Endothelial cell (in vitro differentiated cells): ENCODE measurements around the gene OR2F2. TPM values are rescaled to one million over a fixed set of nuclear protein-coding genes. Genes with fewer than 3 reads are reported as not detected.

ENCODE experiments used
- DNase-seq: peaks from one replicate; pipeline ENCODE4 v3.0.0; 2021; ENCODE audit warnings: low spot score
- H3K27ac Mint-ChIP-seq: one replicate; pipeline ENCODE4 v1.8.0; 2021; ENCODE audit warnings: mixed read lengths, inconsistent platforms; ENCODE audit not compliant: unreplicated experiment
- H3K27me3 Mint-ChIP-seq: one replicate; pipeline ENCODE4 v1.8.0; 2021; ENCODE audit warnings: mild to moderate bottlenecking, moderate library complexity, mixed read lengths, inconsistent platforms; ENCODE audit not compliant: unreplicated experiment
- H3K36me3 Mint-ChIP-seq: one replicate; pipeline ENCODE4 v1.8.0; 2021; ENCODE audit warnings: mild to moderate bottlenecking, low read depth, mixed read lengths, inconsistent platforms; ENCODE audit not compliant: unreplicated experiment
- H3K4me1 Mint-ChIP-seq: one replicate; pipeline ENCODE4 v1.8.0; 2021; ENCODE audit warnings: mild to moderate bottlenecking, mixed read lengths, inconsistent platforms; ENCODE audit not compliant: unreplicated experiment
- H3K4me3 Mint-ChIP-seq: one replicate; pipeline ENCODE4 v1.8.0; 2021; ENCODE audit warnings: mild to moderate bottlenecking, mixed read lengths, inconsistent platforms; ENCODE audit not compliant: unreplicated experiment
- H3K9me3 Mint-ChIP-seq: one replicate; pipeline ENCODE4 v1.8.0; 2021; ENCODE audit warnings: mixed read lengths, inconsistent platforms; ENCODE audit not compliant: unreplicated experiment
- total RNA-seq: library from RNA; stranded (reverse); fragmentation: NEBNext Ultra II Directional; extraction: Animal tissue kit (Norgen Biotek cat#: 25700); gene quantifications from one replicate; pipeline ENCODE4 v1.2.1, GENCODE V29; 2021; ENCODE audit not compliant: unreplicated experiment
- TF ChIP-seq, protein P1 (sequence below): fragments of 200-600 bp; sonication (generic); IDR thresholded peaks from one replicate; pipeline ENCODE4 v1.5.0; 2021; ENCODE audit warnings: antibody characterized with exemption; ENCODE audit not compliant: unreplicated experiment

OR2F2 gene
- total RNA-seq, 1 donor from 2014 or later, result not detected

DNA sequence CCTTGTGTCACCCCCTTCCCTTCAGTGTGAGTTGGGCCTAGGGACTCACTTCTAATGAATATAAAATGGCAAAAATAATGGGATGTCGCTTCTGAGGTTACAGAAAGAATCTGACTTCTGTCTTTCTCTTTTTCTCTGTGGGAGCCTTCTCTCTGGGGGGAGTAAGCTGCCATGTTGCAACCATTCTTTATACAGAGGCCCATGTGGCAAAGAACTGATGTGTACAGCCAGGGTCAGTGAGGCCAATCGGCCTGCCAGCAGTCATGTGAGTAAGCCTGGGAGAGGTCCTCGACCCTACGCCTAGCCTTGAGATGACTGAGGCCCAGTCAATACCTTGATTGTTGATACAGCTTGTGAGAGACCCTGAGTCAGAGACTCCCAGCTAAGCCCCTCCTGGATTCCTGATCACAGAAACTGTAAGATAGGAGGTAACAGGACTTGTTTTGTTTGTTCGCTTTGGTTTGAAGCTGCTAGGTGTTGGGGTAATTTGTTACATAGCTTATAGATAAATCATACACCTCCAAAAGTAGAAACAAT lies 34.7 kb upstream of the OR2F2 start:
- TF ChIP-seq, protein P1, sequence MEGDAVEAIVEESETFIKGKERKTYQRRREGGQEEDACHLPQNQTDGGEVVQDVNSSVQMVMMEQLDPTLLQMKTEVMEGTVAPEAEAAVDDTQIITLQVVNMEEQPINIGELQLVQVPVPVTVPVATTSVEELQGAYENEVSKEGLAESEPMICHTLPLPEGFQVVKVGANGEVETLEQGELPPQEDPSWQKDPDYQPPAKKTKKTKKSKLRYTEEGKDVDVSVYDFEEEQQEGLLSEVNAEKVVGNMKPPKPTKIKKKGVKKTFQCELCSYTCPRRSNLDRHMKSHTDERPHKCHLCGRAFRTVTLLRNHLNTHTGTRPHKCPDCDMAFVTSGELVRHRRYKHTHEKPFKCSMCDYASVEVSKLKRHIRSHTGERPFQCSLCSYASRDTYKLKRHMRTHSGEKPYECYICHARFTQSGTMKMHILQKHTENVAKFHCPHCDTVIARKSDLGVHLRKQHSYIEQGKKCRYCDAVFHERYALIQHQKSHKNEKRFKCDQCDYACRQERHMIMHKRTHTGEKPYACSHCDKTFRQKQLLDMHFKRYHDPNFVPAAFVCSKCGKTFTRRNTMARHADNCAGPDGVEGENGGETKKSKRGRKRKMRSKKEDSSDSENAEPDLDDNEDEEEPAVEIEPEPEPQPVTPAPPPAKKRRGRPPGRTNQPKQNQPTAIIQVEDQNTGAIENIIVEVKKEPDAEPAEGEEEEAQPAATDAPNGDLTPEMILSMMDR, result no peak
- Mint-ChIP-seq H3K36me3 (peaks cover 5% of the 10 kb centered on the region), H3K27ac (peak overlapping the region; percentile 77), H3K4me1 (peaks cover 22% of the 10 kb centered on the region), H3K9me3 (no peaks in the 10 kb centered on the region), H3K4me3 (peak overlapping the region; percentile 99), H3K27me3 (peaks cover 7% of the 10 kb centered on the region)
- no peak for DNase-seq

GRCh38 chr7:143901332-143901667 lies 33.7 kb upstream of the OR2F2 start:
- peak overlapping the region; percentile 97 for H3K27ac Mint-ChIP-seq
- no peaks in the 10 kb centered on the region for H3K9me3 Mint-ChIP-seq
- H3K4me1 Mint-ChIP-seq, result peaks cover 25% of the 10 kb centered on the region
- H3K27me3 Mint-ChIP-seq, result peaks cover 10% of the 10 kb centered on the region
- TF ChIP-seq, protein P1, result no peak
- no peak for DNase-seq
- H3K36me3 Mint-ChIP-seq, result peaks cover 5% of the 10 kb centered on the region
- H3K4me3 Mint-ChIP-seq, result peak overlapping the region; percentile 99

- DNase-seq, result peak; percentile 93
- peaks cover 5% of the 10 kb centered on the region for H3K36me3 Mint-ChIP-seq
- peak within 1 kb of the TSS; percentile 97 for H3K27ac Mint-ChIP-seq
- H3K27me3 Mint-ChIP-seq, result peaks cover 10% of the 10 kb centered on the region
- TF ChIP-seq, protein P1, result peak; percentile 15
- H3K4me1 Mint-ChIP-seq, result peaks cover 25% of the 10 kb centered on the region
- no peaks in the 10 kb centered on the region for H3K9me3 Mint-ChIP-seq
- H3K4me3 Mint-ChIP-seq, result peak within 1 kb of the TSS; percentile 99
Observed at GRCh38 chr7:143901668-143902331, 33.2 kb upstream of the OR2F2 start, which contains the start of gene TCAF1. TCAF1 (minus strand) TSS chr7:143902176; CDS start chr7:143876608, 25,568 bp downstream.

DNA sequence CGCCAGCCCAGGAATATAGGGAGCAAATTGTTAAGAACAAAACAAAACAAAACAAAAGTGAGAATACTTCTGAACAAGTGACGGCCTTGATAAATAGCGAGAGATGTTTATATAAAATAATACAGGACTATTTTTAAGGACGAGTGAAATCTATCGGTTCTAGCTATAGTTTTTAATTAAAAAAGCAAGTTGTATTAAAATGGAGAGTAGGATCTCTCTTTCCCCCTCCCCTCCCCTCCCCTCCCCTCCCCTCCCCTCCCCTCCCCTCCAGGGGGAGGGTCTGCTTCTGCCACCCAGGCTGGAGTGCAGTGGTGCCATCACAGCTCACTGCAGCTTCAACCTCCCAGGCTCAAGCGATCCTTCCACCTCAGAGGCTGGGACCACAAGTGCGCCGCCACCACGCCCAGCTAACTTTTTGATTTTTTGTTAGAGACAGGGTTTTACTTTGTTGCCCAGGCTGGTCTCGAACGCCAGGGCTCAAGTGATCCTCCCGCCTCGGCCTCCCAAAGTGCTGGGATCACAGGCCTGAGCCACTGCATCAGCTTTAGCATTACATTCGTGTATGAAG lies 32.6 kb upstream of the OR2F2 start:
- Mint-ChIP-seq H3K27ac (peak overlapping the region; percentile 97), H3K4me1 (peaks cover 25% of the 10 kb centered on the region), H3K4me3 (peak overlapping the region; percentile 99), H3K36me3 (peaks cover 5% of the 10 kb centered on the region), H3K9me3 (no peaks in the 10 kb centered on the region), H3K27me3 (peaks cover 10% of the 10 kb centered on the region)
- DNase-seq, result no peak
- TF ChIP-seq, protein P1, result no peak

DNA sequence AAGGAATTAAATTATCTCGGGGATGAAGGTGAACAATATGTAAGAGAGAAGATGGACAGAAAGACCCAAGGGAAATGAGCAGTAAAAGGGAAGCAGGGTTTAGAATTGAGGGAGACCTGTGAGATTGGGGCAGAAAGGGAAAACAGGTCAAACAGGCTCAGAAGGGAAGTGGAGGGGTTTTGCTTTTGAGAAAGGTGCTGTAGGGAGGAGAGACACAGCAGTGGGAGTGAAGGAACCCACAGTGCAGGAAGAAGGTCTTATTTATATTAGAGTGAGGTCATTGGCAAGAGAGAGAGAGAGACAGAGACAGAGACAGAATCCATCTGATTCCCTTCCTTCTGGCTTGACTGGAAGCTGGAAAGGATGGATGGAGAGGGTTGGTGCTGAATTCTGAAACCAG lies 29.5 kb upstream of the OR2F2 start:
- DNase-seq, result no peak
- Mint-ChIP-seq H3K27ac (no peak overlapping the region), H3K4me1 (peaks cover 13% of the 10 kb centered on the region), H3K36me3 (no peaks in the 10 kb centered on the region), H3K9me3 (no peaks in the 10 kb centered on the region), H3K27me3 (peaks cover 10% of the 10 kb centered on the region), H3K4me3 (no peak overlapping the region)
- TF ChIP-seq, protein P1, result no peak
